HepG2 (cell line): ENCODE measurements around the gene AGBL2. TPM values are rescaled to one million over a fixed set of nuclear protein-coding genes. Genes with fewer than 3 reads are reported as not detected.

Experiments
- CCDC6 ChIP-seq: sonication (generic); formaldehyde crosslinking; IDR thresholded peaks from 2 replicates; pipeline ENCODE4 v1.8.1; 2022; ENCODE audit warnings: mild to moderate bottlenecking, missing genetic modification reagents, moderate library complexity
- FOXA1 ChIP-seq, 2 experiments: fragments of 450-650 bp in 1 of 2; sonication (generic) in 1 of 2; formaldehyde crosslinking in 1 of 2; IDR thresholded peaks; 2 replicates each; pipeline versions ENCODE4 v1.4.0 to v1.6.1; 2016 to 2020; ENCODE audit warnings: missing genetic modification reagents in 1 of 2
- GABPB1 ChIP-seq: IDR thresholded peaks from 2 replicates; pipeline ENCODE4 v1.6.1; 2016; ENCODE audit warnings: mild to moderate bottlenecking, missing genetic modification reagents, moderate library complexity, missing compliant biosample characterization
- HDAC1 ChIP-seq: sonication (generic); formaldehyde crosslinking; IDR thresholded peaks from 2 replicates; pipeline ENCODE4 v1.5.1; 2020; ENCODE audit warnings: mild to moderate bottlenecking, missing genetic modification reagents
- KLF12 ChIP-seq: sonication (generic); formaldehyde crosslinking; IDR thresholded peaks from 2 replicates; pipeline ENCODE4 v1.4.0; 2020; ENCODE audit warnings: missing genetic modification reagents, borderline replicate concordance
- NPAS2 ChIP-seq: sonication (generic); formaldehyde crosslinking; IDR thresholded peaks from 2 replicates; pipeline ENCODE4 v1.8.0; 2022; ENCODE audit warnings: mild to moderate bottlenecking, missing genetic modification reagents, borderline replicate concordance
- SP4 ChIP-seq: sonication (generic); formaldehyde crosslinking; IDR thresholded peaks from 2 replicates; pipeline ENCODE4 v1.8.1; 2023; ENCODE audit warnings: mild to moderate bottlenecking, missing genetic modification reagents
- TAF15 ChIP-seq: fragments of 200-400 bp; formaldehyde crosslinking; IDR thresholded peaks from one replicate; pipeline ENCODE4 v1.6.1; 2018; ENCODE audit warnings: mild to moderate bottlenecking, low read depth, low read length; ENCODE audit not compliant: poor library complexity, severe bottlenecking
- XRCC5 ChIP-seq: fragments of 200-400 bp; formaldehyde crosslinking; optimal IDR thresholded peaks from 2 replicates; pipeline ENCODE3; 2017; ENCODE audit warnings: mild to moderate bottlenecking, low read length
- ZBTB7B ChIP-seq: sonication (generic); formaldehyde crosslinking; IDR thresholded peaks from 2 replicates; pipeline ENCODE4 v1.4.0; 2020; ENCODE audit warnings: missing genetic modification reagents
- ZFP1 ChIP-seq: IDR thresholded peaks from 2 replicates; pipeline ENCODE4 v1.6.1; 2016
- ZNF570 ChIP-seq: sonication (generic); formaldehyde crosslinking; IDR thresholded peaks from 2 replicates; pipeline ENCODE4 v1.4.0; 2020; ENCODE audit warnings: mild to moderate bottlenecking, missing genetic modification reagents, borderline replicate concordance
- polyA plus RNA-seq, 8 experiments: library from polyadenylated mRNA; depleted of rRNA in 3 of 8; stranded (reverse) in 7 of 8; unstranded in 1 of 8; fragments of >200 nt; fragmentation: Illumina TruSeq in 4 of 8; extraction: Trizol in 4 of 8; gene quantifications; 2 replicates each; pipeline versions ENCODE4 v1.2.1 to v1.2.3, GENCODE V29; 2011 to 2016; ENCODE audit warnings: low read depth in 4 of 8, missing spikeins in 1 of 8, mixed read lengths in 1 of 8; ENCODE audit not compliant: insufficient read depth in 1 of 8
- total RNA-seq, 5 experiments: library from RNA; depleted of rRNA; stranded (reverse); fragments of >200 nt; fragmentation: Illumina TruSeq; extraction: Trizol; gene quantifications; 2 replicates each; pipeline ENCODE4 v1.2.3, GENCODE V29; 2016; ENCODE audit warnings: low read depth in 1 of 5
- TF ChIP-seq, protein P1 (sequence below): sonication (generic); formaldehyde crosslinking; IDR thresholded peaks from 2 replicates; pipeline ENCODE4 v1.9.0; 2021; ENCODE audit warnings: mild to moderate bottlenecking, missing genetic modification reagents
- TF ChIP-seq, protein P2 (sequence below): fragments of 450-650 bp; IDR thresholded peaks from 2 replicates; pipeline ENCODE4 v1.6.1; 2016
- TF ChIP-seq, protein P3 (sequence below): sonication (generic); formaldehyde crosslinking; IDR thresholded peaks from 2 replicates; pipeline ENCODE4 v1.8.1; 2023; ENCODE audit warnings: mild to moderate bottlenecking, missing genetic modification reagents
- TF ChIP-seq, protein P4 (sequence below): sonication (generic); formaldehyde crosslinking; IDR thresholded peaks from 2 replicates; pipeline ENCODE4 v1.8.1; 2023; ENCODE audit warnings: mild to moderate bottlenecking, inconsistent platforms, moderate library complexity, missing genetic modification reagents, borderline replicate concordance
- TF ChIP-seq, protein P5 (sequence below), 2 experiments: fragments of 450-650 bp in 1 of 2; sonication (generic) in 1 of 2; formaldehyde crosslinking; IDR thresholded peaks; 2 replicates each; pipeline versions ENCODE4 v1.5.0 to v1.8.0; 2020 to 2022; ENCODE audit warnings: mild to moderate bottlenecking in 1 of 2, missing genetic modification reagents in 1 of 2

Gene AGBL2
- total and polyA plus RNA-seq, 2 of the 13 experiments (the other 11 are each of a cell fraction or from before 2014, with no cell fraction given), result 1.6 to 5.7 TPM

DNA sequence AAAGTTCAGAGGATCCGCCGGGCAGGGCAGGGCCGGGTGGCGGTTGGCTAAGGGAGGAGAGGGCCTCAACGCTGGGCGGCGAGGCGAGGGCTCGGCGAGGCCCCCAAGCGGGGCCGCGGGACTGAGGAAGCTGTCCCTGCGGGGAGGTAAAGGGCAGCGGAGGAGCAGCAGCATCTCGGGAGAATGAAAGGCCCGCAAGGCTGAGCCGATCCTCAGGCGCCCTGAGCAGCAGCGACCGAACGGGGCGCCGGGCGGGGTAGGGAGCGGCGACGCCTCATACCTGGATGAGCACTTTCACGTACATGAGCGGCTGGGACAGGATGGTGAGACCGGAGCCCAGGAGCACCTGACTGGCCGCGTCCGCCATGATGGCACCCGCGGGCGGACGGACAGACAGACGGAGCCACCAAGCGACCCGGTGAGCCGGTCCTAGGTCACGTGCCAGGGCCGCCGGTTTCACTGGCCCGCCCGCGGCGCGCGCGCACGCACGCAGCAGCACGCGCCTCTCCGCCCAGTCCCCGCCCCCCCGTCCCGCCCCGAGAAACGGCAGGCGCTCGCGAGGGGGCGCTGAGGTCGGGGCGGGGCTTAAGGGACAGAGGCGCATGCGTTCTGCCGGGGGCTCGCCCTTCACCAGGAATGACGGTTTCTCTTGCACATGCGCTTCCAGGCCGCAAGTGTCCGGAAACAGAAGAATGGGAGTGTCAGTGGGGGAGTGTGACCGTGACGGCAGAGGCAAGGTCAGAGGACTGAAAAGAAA, 72.9 kb downstream of the AGBL2 start, which contains the start of gene MTCH2 (continued):
- TF ChIP-seq, protein P1, sequence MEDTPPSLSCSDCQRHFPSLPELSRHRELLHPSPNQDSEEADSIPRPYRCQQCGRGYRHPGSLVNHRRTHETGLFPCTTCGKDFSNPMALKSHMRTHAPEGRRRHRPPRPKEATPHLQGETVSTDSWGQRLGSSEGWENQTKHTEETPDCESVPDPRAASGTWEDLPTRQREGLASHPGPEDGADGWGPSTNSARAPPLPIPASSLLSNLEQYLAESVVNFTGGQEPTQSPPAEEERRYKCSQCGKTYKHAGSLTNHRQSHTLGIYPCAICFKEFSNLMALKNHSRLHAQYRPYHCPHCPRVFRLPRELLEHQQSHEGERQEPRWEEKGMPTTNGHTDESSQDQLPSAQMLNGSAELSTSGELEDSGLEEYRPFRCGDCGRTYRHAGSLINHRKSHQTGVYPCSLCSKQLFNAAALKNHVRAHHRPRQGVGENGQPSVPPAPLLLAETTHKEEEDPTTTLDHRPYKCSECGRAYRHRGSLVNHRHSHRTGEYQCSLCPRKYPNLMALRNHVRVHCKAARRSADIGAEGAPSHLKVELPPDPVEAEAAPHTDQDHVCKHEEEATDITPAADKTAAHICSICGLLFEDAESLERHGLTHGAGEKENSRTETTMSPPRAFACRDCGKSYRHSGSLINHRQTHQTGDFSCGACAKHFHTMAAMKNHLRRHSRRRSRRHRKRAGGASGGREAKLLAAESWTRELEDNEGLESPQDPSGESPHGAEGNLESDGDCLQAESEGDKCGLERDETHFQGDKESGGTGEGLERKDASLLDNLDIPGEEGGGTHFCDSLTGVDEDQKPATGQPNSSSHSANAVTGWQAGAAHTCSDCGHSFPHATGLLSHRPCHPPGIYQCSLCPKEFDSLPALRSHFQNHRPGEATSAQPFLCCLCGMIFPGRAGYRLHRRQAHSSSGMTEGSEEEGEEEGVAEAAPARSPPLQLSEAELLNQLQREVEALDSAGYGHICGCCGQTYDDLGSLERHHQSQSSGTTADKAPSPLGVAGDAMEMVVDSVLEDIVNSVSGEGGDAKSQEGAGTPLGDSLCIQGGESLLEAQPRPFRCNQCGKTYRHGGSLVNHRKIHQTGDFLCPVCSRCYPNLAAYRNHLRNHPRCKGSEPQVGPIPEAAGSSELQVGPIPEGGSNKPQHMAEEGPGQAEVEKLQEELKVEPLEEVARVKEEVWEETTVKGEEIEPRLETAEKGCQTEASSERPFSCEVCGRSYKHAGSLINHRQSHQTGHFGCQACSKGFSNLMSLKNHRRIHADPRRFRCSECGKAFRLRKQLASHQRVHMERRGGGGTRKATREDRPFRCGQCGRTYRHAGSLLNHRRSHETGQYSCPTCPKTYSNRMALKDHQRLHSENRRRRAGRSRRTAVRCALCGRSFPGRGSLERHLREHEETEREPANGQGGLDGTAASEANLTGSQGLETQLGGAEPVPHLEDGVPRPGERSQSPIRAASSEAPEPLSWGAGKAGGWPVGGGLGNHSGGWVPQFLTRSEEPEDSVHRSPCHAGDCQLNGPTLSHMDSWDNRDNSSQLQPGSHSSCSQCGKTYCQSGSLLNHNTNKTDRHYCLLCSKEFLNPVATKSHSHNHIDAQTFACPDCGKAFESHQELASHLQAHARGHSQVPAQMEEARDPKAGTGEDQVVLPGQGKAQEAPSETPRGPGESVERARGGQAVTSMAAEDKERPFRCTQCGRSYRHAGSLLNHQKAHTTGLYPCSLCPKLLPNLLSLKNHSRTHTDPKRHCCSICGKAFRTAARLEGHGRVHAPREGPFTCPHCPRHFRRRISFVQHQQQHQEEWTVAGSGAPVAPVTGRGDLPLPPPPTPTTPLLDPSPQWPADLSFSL (CRISPR knock-in tag), result no peak
- TF ChIP-seq, protein P2, sequence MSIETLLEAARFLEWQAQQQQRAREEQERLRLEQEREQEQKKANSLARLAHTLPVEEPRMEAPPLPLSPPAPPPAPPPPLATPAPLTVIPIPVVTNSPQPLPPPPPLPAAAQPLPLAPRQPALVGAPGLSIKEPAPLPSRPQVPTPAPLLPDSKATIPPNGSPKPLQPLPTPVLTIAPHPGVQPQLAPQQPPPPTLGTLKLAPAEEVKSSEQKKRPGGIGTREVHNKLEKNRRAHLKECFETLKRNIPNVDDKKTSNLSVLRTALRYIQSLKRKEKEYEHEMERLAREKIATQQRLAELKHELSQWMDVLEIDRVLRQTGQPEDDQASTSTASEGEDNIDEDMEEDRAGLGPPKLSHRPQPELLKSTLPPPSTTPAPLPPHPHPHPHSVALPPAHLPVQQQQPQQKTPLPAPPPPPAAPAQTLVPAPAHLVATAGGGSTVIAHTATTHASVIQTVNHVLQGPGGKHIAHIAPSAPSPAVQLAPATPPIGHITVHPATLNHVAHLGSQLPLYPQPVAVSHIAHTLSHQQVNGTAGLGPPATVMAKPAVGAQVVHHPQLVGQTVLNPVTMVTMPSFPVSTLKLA, result peak; percentile 38; the same call in 1 of the 2 replicates
- TF ChIP-seq GABPB1 (CRISPR knock-in tag), result peak; percentile 81
- TF ChIP-seq, protein P3, sequence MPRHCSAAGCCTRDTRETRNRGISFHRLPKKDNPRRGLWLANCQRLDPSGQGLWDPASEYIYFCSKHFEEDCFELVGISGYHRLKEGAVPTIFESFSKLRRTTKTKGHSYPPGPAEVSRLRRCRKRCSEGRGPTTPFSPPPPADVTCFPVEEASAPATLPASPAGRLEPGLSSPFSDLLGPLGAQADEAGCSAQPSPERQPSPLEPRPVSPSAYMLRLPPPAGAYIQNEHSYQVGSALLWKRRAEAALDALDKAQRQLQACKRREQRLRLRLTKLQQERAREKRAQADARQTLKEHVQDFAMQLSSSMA (CRISPR knock-in tag), result 0 out of 2 replicates have a peak, but pooled peaks have one; percentile 74
- TF ChIP-seq SP4, result peak; percentile 93
- peak; percentile 75; the same call in 1 of the 2 replicates for TF ChIP-seq KLF12 (CRISPR knock-in tag)
- TF ChIP-seq TAF15, result peak; percentile 73
- TF ChIP-seq, protein P4, sequence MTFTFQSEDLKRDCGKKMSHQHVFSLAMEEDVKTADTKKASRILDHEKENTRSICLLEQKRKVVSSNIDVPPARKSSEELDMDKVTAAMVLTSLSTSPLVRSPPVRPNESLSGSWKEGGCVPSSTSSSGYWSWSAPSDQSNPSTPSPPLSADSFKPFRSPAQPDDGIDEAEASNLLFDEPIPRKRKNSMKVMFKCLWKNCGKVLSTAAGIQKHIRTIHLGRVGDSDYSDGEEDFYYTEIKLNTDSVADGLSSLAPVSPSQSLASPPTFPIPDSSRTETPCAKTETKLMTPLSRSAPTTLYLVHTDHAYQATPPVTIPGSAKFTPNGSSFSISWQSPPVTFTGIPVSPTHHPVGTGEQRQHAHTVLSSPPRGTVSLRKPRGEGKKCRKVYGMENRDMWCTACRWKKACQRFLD, result peak; percentile 51; the same call in 1 of the 2 replicates
- peak; percentile 60 for TF ChIP-seq XRCC5
- TF ChIP-seq ZBTB7B (CRISPR knock-in tag), result peak; percentile 66; the same call in 1 of the 2 replicates
- TF ChIP-seq, protein P5, sequence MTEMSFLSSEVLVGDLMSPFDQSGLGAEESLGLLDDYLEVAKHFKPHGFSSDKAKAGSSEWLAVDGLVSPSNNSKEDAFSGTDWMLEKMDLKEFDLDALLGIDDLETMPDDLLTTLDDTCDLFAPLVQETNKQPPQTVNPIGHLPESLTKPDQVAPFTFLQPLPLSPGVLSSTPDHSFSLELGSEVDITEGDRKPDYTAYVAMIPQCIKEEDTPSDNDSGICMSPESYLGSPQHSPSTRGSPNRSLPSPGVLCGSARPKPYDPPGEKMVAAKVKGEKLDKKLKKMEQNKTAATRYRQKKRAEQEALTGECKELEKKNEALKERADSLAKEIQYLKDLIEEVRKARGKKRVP (CRISPR knock-in tag; IDR thresholded peaks at IDR 0.05), result no peak; a peak in 1 of 4 replicates
- TF ChIP-seq CCDC6 (CRISPR knock-in tag), result peak; percentile 59; the same call in 1 of the 2 replicates
- no peak for TF ChIP-seq ZFP1 (CRISPR knock-in tag)
- TF ChIP-seq NPAS2 (CRISPR knock-in tag), result no peak
- TF ChIP-seq FOXA1 (IDR thresholded peaks at IDR 0.05), result no peak
- no peak for TF ChIP-seq FOXA1 (CRISPR knock-in tag; IDR thresholded peaks at IDR 0.05)
- peak; percentile 83 for TF ChIP-seq HDAC1 (CRISPR knock-in tag)
- no peak for TF ChIP-seq ZNF570
